ENCODE data around the gene TMED10.

Gene TMED10

DNA sequence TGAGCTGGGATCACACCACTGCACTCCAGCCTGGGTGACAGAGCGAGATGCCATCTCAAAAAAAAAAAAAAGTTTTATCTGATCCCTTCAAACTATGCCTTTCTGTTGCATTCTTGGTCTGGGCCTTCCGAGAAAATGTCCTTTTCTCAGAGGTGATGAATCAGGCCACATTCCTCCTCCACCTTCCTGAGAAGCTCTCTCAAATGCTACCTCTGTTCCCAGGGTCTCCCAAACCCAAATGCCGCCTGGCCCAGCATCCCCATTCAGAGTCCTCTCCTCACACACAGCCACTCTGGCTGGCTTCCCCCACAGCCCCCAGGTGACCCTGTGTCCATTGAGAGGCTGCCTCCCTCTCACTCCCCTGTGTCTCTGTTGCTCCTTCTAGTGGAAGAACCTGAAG, 19.7 kb upstream of the TMED10 start:
- H3K27ac ChIP-seq: peak overlapping the region; percentile 15

GRCh38 chr14:75191100-75191499, 14.7 kb upstream of the TMED10 start:
- no peak overlapping the region for H3K27ac ChIP-seq
- TF ChIP-seq ZFX (IDR thresholded peaks at IDR 0.05): no peak

More for the DNA sequence above, 19.7 kb upstream of the TMED10 start:
- TF ChIP-seq, protein P1, sequence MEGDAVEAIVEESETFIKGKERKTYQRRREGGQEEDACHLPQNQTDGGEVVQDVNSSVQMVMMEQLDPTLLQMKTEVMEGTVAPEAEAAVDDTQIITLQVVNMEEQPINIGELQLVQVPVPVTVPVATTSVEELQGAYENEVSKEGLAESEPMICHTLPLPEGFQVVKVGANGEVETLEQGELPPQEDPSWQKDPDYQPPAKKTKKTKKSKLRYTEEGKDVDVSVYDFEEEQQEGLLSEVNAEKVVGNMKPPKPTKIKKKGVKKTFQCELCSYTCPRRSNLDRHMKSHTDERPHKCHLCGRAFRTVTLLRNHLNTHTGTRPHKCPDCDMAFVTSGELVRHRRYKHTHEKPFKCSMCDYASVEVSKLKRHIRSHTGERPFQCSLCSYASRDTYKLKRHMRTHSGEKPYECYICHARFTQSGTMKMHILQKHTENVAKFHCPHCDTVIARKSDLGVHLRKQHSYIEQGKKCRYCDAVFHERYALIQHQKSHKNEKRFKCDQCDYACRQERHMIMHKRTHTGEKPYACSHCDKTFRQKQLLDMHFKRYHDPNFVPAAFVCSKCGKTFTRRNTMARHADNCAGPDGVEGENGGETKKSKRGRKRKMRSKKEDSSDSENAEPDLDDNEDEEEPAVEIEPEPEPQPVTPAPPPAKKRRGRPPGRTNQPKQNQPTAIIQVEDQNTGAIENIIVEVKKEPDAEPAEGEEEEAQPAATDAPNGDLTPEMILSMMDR (conservative IDR thresholded peaks at IDR 0.05): no peak

DNA sequence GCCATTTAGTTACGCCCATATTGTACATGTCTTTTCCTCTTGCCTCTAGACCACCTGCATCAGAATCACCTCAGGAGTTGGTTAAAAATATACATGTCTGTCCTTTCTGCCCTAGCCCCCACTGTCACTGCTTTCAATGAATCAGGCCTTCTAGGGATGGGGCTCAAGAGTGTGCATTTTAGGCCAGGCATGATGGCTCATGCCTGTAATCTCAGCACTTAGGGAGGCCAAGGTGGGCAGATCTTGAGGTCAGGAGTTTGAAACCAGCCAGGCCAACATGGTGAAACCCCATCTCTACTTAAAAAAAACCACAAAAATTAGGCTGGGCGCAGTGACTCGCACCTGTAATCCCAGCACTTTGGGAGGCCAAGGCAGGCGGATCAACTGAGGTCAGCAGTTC, 13.6 kb upstream of the TMED10 start:
- TF ChIP-seq, protein P1 (conservative IDR thresholded peaks at IDR 0.05): no peak
- no peak for TF ChIP-seq ZFX (IDR thresholded peaks at IDR 0.05)
- H3K27ac ChIP-seq: no peak overlapping the region

DNA sequence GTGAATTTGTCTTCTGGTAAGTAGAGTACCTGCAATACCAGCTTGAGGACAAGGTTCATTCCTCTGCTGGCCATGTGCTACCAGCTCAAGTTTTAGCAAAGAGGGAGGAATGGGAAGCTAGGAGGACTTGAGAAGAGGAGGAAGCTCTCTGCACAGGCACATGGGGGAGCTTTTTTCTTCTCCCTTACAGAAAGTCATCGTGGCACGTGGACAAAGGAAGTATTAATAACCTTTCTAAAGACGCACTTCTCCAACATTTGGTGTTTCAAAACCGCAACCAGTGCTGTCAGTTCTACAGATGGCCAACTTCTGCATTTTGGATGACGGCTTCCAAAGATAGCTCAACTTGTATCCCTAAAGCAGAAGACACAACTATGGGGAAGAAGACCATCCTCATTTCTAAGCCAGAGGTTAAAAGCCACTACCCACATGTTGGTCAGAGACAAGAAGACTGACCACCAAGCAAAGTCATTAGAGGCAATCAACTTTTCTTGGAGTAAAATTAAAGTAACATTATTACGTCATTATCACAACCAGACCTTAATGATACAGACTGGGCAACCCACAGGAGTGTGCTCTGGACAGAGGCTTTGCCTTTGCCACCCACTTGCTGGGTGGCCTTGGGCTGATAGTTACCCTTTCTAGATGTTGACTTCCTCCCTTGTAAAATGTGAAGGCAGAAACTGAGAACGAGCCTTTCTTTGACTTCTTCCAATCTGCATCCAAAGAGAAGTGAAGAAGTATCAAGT, 12.3 kb upstream of the TMED10 start:
- H3K27ac ChIP-seq: no peak overlapping the region
- TF ChIP-seq, protein P1 (conservative IDR thresholded peaks at IDR 0.05): no peak
- no peak for TF ChIP-seq ZFX (IDR thresholded peaks at IDR 0.05)

- TF ChIP-seq ZFX (IDR thresholded peaks at IDR 0.05): no peak
- TF ChIP-seq, protein P1 (conservative IDR thresholded peaks at IDR 0.05): no peak
- H3K27ac ChIP-seq: no peak overlapping the region
Observed at GRCh38 chr14:75188086-75188485, 11.7 kb upstream of the TMED10 start.

DNA sequence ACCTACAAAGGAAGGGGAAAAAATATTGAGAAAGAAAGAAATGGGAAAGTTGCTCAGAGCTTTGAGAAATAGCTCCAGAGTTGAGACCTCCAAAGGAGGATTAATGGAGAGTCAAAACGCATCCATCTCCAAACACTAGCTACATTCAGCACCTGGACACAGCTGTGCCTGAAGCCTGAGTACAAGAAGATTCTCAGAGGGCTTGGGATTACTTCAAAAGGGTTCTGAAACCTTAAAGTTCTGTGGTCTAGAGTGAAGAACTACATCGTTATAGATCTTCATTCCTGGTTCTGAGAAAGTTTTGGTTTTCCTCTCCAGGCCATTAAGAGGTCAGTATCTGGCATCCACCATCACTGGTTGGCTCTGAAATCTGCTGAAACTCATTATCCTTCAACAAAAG, 10.5 kb upstream of the TMED10 start:
- TF ChIP-seq, protein P1 (conservative IDR thresholded peaks at IDR 0.05): no peak
- TF ChIP-seq ZFX (IDR thresholded peaks at IDR 0.05): no peak
- H3K27ac ChIP-seq: no peak overlapping the region

- no peak overlapping the region for H3K27ac ChIP-seq
- no peak for TF ChIP-seq ZFX (IDR thresholded peaks at IDR 0.05)
- TF ChIP-seq, protein P1 (conservative IDR thresholded peaks at IDR 0.05): no peak
Observed at GRCh38 chr14:75185251-75186040, 9.0 kb upstream of the TMED10 start.
